GM19463 (cell line): Measurements from ENCODE around the gene SLC7A8.
A peak's percentile ranks its signal among the peaks of the same experiment; 100 is the strongest.

Experiments
- ATAC-seq: cut with Tn5 transposase; IDR thresholded peaks from one replicate; pipeline ENCODE4 v1.9.1; 2021; ENCODE audit warnings: mild to moderate bottlenecking, moderate library complexity; ENCODE audit not compliant: unreplicated experiment

SLC7A8 gene

GRCh38 chr14:23097786-23098185, 85.7 kb downstream of the SLC7A8 start:
- ATAC-seq = no peak

- peak; percentile 82 for ATAC-seq
These were observed 88.0 kb downstream of the SLC7A8 start, which contains the start of gene C14orf119 for GRCh38 chr14:23095196-23096108. Gene C14orf119 (plus strand): TSS chr14:23095505. CDS start chr14:23097659, 2,154 bp downstream.

GRCh38 chr14:23094666-23095195, 88.7 kb downstream of the SLC7A8 start, which contains the start of gene ACIN1:
Gene ACIN1 (minus strand): TSS chr14:23095136. CDS start chr14:23095112, 24 bp downstream.
- peak; percentile 38 for ATAC-seq

DNA sequence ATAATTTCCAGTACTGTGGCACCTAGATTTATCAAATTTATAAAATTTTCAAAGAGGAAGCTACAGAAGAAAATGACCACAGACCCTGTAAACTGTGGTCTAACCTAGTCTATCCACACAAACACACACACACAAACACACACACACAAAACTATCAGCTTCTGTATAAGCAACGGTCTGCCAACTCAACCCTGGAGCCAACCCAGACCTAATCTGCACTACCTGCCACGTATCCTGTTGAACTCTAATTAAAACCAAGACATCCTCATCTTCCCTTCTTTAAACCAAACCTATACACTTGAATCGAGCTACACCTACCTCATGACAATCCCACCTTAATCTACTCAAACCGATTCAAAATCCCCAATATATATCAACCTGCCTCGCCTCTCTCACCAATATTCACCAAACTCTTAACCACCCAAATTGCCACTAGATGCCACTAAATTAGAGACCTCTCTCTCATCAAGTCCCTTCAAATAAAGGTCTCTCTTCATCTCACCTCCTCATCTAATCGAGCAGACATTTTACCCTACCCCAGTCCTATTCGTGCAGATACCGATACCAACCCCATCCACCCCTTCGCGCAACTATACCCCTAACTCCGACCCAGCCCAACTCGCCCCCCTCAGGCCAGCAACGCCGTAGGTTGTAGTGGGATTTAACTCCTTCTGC, 89.3 kb downstream of the SLC7A8 start:
- no peak for ATAC-seq

DNA sequence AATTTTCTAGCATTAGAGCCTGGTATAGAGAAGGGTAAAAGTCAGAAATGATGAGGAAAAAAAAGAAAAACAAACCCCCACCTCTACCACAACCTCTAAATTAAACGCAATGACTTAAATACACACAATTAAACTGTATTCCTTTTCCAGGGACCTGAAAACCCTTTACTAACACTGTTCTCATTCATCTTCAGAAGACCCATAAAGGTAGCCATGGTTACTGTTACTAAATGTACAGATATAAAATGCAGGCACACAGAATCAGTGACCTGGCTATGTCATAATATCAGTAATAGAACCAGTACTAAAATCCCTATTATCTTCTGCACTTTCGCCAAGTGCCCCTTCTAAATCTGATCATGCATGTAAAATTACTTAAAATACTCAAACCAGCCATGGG, 89.9 kb downstream of the SLC7A8 start:
- no peak for ATAC-seq

DNA sequence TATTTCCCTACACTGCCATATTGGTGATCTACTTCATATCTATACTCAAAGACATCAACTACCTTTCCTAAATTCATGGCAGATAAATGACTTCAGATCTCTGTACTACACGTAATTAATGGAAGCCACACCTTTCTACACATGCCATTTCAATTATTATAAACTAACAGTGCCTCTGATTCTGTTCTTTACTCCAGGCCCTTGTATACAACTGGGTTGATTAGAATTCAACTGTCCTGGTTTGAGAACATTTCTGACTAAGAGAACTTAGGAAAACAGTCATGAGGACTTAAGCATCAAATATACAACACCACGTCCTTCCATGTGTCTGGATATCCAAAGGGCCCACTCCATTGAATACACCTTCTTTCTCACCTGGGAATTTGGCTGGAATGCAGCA, 90.4 kb downstream of the SLC7A8 start:
- ATAC-seq = no peak

DNA sequence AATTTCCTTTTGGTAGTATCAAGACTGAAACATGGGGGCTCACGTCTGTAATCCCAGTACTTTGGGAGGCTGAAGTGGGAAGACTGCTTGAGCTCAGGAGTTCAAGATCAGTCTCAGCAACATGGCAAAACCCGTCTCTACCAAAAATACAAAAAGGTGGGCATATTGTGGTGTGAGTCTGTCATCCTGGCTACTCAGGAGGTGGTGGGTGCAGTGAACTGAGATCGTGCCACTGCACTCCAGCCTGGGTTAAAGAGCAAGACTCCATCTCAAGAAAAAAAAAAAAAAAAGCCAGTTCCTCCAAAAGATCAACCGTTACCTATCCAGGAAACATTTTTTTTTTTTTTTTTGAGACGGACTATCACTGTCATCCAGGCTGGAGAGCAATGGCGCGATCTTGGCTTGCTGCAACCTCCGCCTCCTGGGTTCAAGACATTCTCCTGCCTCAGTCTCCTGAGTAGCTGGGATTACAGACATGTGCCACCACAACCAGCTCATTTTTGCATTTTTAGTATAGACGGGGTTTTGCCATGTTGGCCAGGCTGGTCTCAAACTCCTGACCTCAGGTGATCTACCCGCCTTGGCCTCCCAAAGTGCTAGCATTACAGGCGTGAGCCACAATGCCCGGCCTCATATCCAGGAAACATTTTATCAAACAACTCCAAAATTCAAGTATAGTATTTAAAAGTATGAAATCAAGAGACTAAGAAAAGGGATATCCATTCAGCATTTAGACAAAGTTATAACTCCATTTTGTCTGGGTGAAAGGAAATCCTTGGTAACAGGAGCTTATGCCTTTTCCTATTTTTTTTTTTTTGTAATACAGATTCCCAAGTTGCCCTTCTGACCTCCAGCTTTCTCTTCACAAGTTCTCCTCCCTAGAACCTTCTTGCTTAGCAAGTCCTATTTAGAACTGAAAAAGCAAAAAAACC, 91.9 kb downstream of the SLC7A8 start:
- ATAC-seq = no peak

GRCh38 chr14:23090254-23090636, 93.2 kb downstream of the SLC7A8 start:
- no peak for ATAC-seq

GRCh38 chr14:23089498-23090253, 93.8 kb downstream of the SLC7A8 start:
- ATAC-seq = no peak

GRCh38 chr14:23086565-23086964, 96.9 kb downstream of the SLC7A8 start:
- no peak for ATAC-seq

DNA sequence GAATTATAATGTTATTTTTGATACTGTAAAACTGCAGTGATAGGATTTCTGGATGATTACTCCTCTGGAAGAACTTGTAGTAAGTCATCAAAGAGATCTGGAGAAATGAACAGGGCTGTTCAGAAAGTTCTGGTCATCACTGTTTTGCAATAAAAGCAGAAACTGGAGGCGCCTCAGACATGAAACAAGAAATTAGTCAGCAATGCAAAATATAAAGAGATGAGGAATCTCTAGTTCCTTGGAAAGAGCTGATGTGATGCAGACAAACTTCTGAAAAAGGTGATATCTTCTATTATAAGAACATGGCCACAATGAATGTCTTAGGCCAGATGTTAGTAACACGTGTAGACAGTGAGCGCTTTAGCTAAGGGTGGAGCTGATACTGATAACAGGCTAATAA, 98.0 kb downstream of the SLC7A8 start:
- no peak for ATAC-seq

DNA sequence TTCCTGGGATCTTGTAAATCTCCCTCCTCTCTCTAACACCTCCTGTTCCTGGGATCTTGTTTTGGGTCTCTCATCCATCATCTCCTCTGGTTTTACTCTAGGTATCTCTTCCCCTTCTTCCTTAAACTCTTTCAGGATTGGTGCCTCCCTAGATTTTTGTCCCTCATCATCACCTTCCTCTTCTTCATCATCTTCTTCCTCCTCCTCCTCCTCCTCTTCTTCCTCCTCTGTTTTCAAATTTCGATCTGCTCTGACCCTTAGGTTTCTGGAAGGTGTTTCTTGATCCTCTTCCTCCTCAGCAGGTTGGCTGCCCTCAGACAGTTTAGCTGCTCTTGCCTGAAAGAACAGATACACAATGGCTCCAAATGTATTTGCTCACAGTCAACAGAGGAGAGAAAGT, 103.0 kb downstream of the SLC7A8 start:
- ATAC-seq = no peak

DNA sequence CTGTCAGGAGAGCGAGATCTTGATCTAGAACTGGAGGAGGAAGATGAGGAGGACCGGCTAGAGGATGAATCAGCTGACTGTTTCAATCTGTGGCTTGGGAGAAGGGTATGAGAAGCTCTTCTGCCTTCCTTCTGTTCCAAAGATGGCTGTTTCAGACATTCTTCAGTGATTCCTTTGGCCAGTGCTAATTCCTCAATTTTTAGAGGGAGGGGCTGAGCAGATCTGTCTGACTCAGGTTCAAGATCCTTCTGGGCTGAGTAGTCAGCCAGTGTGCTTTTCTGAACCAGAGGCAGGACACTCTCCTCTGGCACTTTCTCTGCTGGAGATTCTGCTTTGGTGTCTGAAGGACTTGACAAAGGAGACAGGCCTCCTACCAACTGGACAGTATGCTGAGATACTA, 103.7 kb downstream of the SLC7A8 start:
- ATAC-seq = no peak

GRCh38 chr14:23078692-23079116, 104.8 kb downstream of the SLC7A8 start:
- no peak for ATAC-seq

- no peak for ATAC-seq
These were observed 105.5 kb downstream of the SLC7A8 start for GRCh38 chr14:23077962-23078361.

- ATAC-seq = no peak
These were observed 106.6 kb downstream of the SLC7A8 start for GRCh38 chr14:23076785-23077408.
